K562 (cell line): Measurements from ENCODE around the gene LINGO3. TPM values are rescaled to one million over a fixed set of nuclear protein-coding genes. Genes with fewer than 3 reads are reported as not detected.

Experiments used
- ASH1L ChIP-seq: fragments of 450-650 bp; IDR thresholded peaks from 2 replicates; pipeline ENCODE4 v1.6.1; 2018; ENCODE audit warnings: borderline replicate concordance, mild to moderate bottlenecking, low read depth; ENCODE audit not compliant: partially characterized antibody
- BRD9 ChIP-seq: fragments of 450-650 bp; IDR thresholded peaks from 2 replicates; pipeline ENCODE4 v1.6.1; 2018; ENCODE audit warnings: low read depth; ENCODE audit not compliant: partially characterized antibody
- ETV5 ChIP-seq: sonication (generic); formaldehyde crosslinking; IDR thresholded peaks from 2 replicates; pipeline ENCODE4 v1.4.0; 2020; ENCODE audit warnings: low read depth, mild to moderate bottlenecking, missing genetic modification reagents
- FOXK2 ChIP-seq, 2 experiments: fragments of 450-650 bp; IDR thresholded peaks in 1 of 2; conservative IDR thresholded peaks in 1 of 2; 2 replicates each; pipeline ENCODE4 v1.6.1; 2016; ENCODE audit warnings: low read depth in 2 of 2, mild to moderate bottlenecking in 1 of 2
- GMEB1 ChIP-seq: fragments of 250-450 bp; sonication (Bioruptor Pico); IDR thresholded peaks from 2 replicates; pipeline ENCODE4 v1.4.0; 2020; ENCODE audit warnings: mild to moderate bottlenecking
- HMGXB4 ChIP-seq: sonication (generic); formaldehyde crosslinking; IDR thresholded peaks from 2 replicates; pipeline ENCODE4 v1.8.1; 2023; ENCODE audit warnings: mild to moderate bottlenecking, missing genetic modification reagents
- KDM1A ChIP-seq, 2 experiments: fragments of 450-650 bp; IDR thresholded peaks; 2 replicates each; pipeline ENCODE4 v1.6.1; 2016; ENCODE audit warnings: mild to moderate bottlenecking in 2 of 2
- NFIC ChIP-seq: fragments of 450-650 bp; IDR thresholded peaks from 2 replicates; pipeline ENCODE4 v1.6.1; 2017; ENCODE audit warnings: mild to moderate bottlenecking, inconsistent platforms
- NR2C1 ChIP-seq, 2 experiments: fragments of 450-650 bp; IDR thresholded peaks; 2 replicates each; pipeline ENCODE4 v1.6.1; 2017; ENCODE audit warnings: mild to moderate bottlenecking in 2 of 2, antibody characterized with exemption in 1 of 2, inconsistent platforms in 1 of 2, missing compliant biosample characterization in 1 of 2, missing genetic modification characterization in 1 of 2
- RBFOX2 ChIP-seq: fragments of 200-400 bp; formaldehyde crosslinking; IDR thresholded peaks from 2 replicates; pipeline ENCODE4 v1.6.1; 2017; ENCODE audit warnings: low read depth, mild to moderate bottlenecking, low read length, moderate library complexity
- SMAD1 ChIP-seq: fragments of 150-350 bp; IDR thresholded peaks from 2 replicates; pipeline ENCODE4 v1.6.1; 2014; ENCODE audit warnings: low read length, low read depth; ENCODE audit not compliant: partially characterized antibody
- SMAD4 ChIP-seq: fragments of 250-450 bp; sonication (Bioruptor Pico); conservative IDR thresholded peaks from 2 replicates; pipeline ENCODE4 v1.8.0; 2021; ENCODE audit warnings: inconsistent platforms, mild to moderate bottlenecking, moderate library complexity
- ZFX ChIP-seq: sonication (generic); formaldehyde crosslinking; IDR thresholded peaks from 2 replicates; pipeline ENCODE4 v1.8.0; 2022; ENCODE audit warnings: mild to moderate bottlenecking, missing genetic modification reagents, moderate library complexity
- ZNF318 ChIP-seq, 2 experiments: fragments of 450-650 bp; IDR thresholded peaks; 2 replicates each; pipeline ENCODE4 v1.6.1; 2016; ENCODE audit warnings: mild to moderate bottlenecking in 2 of 2, borderline replicate concordance in 1 of 2, low read depth in 1 of 2, moderate library complexity in 1 of 2
- ZNF507 ChIP-seq: conservative IDR thresholded peaks from 2 replicates; pipeline ENCODE4 v1.6.1; 2017; ENCODE audit warnings: missing genetic modification characterization, missing compliant biosample characterization
- polyA plus RNA-seq, 8 experiments: library from polyadenylated mRNA; depleted of rRNA in 4 of 8; stranded (reverse) in 5 of 8; unstranded in 3 of 8; fragments of >200 nt; fragmentation: Nextera tagmentation in 2 of 8; fragmentation: Illumina TruSeq in 1 of 8; extraction: Ambion mirVana in 2 of 8; extraction: Trizol in 1 of 8; gene quantifications; 2 replicates each; pipeline versions ENCODE4 v1.2.1 to v1.2.3, GENCODE V29; 2011 to 2014; ENCODE audit warnings: inconsistent platforms in 1 of 8, missing spikeins in 1 of 8
- total RNA-seq, 7 experiments: library from RNA; depleted of rRNA in 6 of 7; stranded (reverse); fragments of >200 nt in 6 of 7; fragmentation: Illumina TruSeq in 2 of 7; extraction: Trizol in 2 of 7; gene quantifications; 2 replicates each; pipeline versions ENCODE4 v1.2.1 to v1.2.3, GENCODE V29; 2011 to 2021; ENCODE audit warnings: low replicate concordance in 1 of 7

Gene LINGO3
- total and polyA plus RNA-seq, 9 of the 15 experiments (the other 6 are each of a cell fraction or from before 2014, with no cell fraction given), result 0.03 to 0.05 (median 0.03) TPM; not detected in 6

- TF ChIP-seq ZNF318 (IDR thresholded peaks at IDR 0.05; ENCODE audit: borderline replicate concordance in 1 of 2, low read depth in 1 of 2), result no peak
- 0 out of 2 replicates have a peak, but pooled peaks have one; percentile 63 for TF ChIP-seq HMGXB4 (CRISPR knock-in tag)
- no peak for TF ChIP-seq ZNF507 (tag)
- no peak; a peak in 1 of 4 replicates for TF ChIP-seq KDM1A (IDR thresholded peaks at IDR 0.05)
- peak; percentile 99 for TF ChIP-seq NR2C1 (IDR thresholded peaks at IDR 0.05)
- peak; percentile 99 for TF ChIP-seq NR2C1 (tag; IDR thresholded peaks at IDR 0.05)
- peak; percentile 63; the same call in 1 of the 2 replicates for TF ChIP-seq GMEB1 (CRISPR knock-in tag)
- peak; percentile 84 for TF ChIP-seq RBFOX2
- TF ChIP-seq BRD9, result no peak
- no peak for TF ChIP-seq SMAD1
- peak; percentile 77 for TF ChIP-seq ZFX (CRISPR knock-in tag)
- peak; percentile 74; the same call in 1 of the 2 replicates for TF ChIP-seq ETV5 (CRISPR knock-in tag)
- TF ChIP-seq FOXK2 (conservative IDR thresholded peaks at IDR 0.05 in 1 of 2, IDR thresholded peaks at IDR 0.05 in 1 of 2; ENCODE audit: low read depth in 2 of 2), result no peak
- TF ChIP-seq SMAD4 (CRISPR knock-in tag), result peak; percentile 94
- TF ChIP-seq NFIC, result no peak; the same call in 1 of the 2 replicates
- TF ChIP-seq ASH1L, result no peak
Observed at GRCh38 chr19:2273356-2274184, 34.4 kb downstream of the LINGO3 start (continued).
